Prostate gland (tissue), 2 donors: ENCODE data around the gene ZNF366.

Experiments
- CTCF ChIP-seq, 4 experiments: fragments of 200-600 bp in 2 of 4; fragments of 450-650 bp in 2 of 4; sonication (generic) in 2 of 4; IDR thresholded peaks; 1 replicate in 3 of 4; 2 replicates in 1 of 4; pipeline ENCODE4 v1.5.1; 2016 to 2019; ENCODE audit warnings: antibody characterized with exemption in 4 of 4, mild to moderate bottlenecking in 2 of 4, moderate library complexity in 2 of 4
- POLR2A ChIP-seq: fragments of 450-650 bp; IDR thresholded peaks from one replicate; pipeline ENCODE4 v1.6.1; 2016; ENCODE audit warnings: antibody characterized with exemption, mild to moderate bottlenecking
- POLR2AphosphoS5 ChIP-seq: sonication (generic); formaldehyde crosslinking; IDR thresholded peaks from one replicate; pipeline ENCODE4 v1.6.1; 2017; ENCODE audit warnings: antibody characterized with exemption

- no peak for TF ChIP-seq POLR2A
- TF ChIP-seq CTCF (IDR thresholded peaks at IDR 0.05), result no peak
- no peak for TF ChIP-seq POLR2AphosphoS5
These were observed 94.7 kb downstream of the ZNF366 start for GRCh38 chr5:72412283-72413055.
